Activated T-helper 1 cell treated with anti-CD3 and anti-CD28 coated beads, Interleukin-12 subunit alpha, Interleukin-12 subunit beta, Interleukin-2, Interleukin-4 antibody, amounts not matched to agents 30 ng/mL and 10 ng/mL and 1 ng/mL, durations not matched to agents 14 hours and 24 hours and 36 hours (primary cell): ENCODE data around the gene FOXC2. TPM values are rescaled to one million over a fixed set of nuclear protein-coding genes. Genes with fewer than 3 reads are reported as not detected.
"Not testable (repeated sequence)": the region's sequence is repeated elsewhere in the genome, so short reads cannot be mapped to it uniquely, and the experiment has no call there.

Experiments
- DNase-seq: peaks from one replicate; pipeline ENCODE4 v3.0.0; 2021; ENCODE audit warnings: low spot score
- H3K27ac Mint-ChIP-seq: one replicate; pipeline ENCODE4 v1.8.0; 2021; ENCODE audit warnings: mild to moderate bottlenecking, mixed read lengths
- H3K27me3 Mint-ChIP-seq: one replicate; pipeline ENCODE4 v1.8.0; 2022; ENCODE audit warnings: mild to moderate bottlenecking, moderate library complexity, mixed read lengths; ENCODE audit not compliant: insufficient read depth
- H3K36me3 Mint-ChIP-seq: one replicate; pipeline ENCODE4 v1.8.0; 2021; ENCODE audit warnings: low read depth, mixed read lengths
- H3K4me1 Mint-ChIP-seq: one replicate; pipeline ENCODE4 v1.8.0; 2021; ENCODE audit warnings: low read depth, mixed read lengths
- H3K4me3 Mint-ChIP-seq: one replicate; pipeline ENCODE4 v1.8.0; 2021; ENCODE audit warnings: mild to moderate bottlenecking, moderate library complexity, mixed read lengths
- H3K9me3 Mint-ChIP-seq: one replicate; pipeline ENCODE4 v1.8.0; 2021; ENCODE audit warnings: mixed read lengths
- intact Hi-C: fragments of 100-400 bp; cut with micrococcal nuclease; formaldehyde crosslinking; loops from one replicate; pipeline ENCODE4 v1.15.1; 2024
- total RNA-seq: library from RNA; stranded (reverse); gene quantifications from 2 replicates; pipeline ENCODE4 v1.2.3, GENCODE V29; 2022

FOXC2 gene
- total RNA-seq, 1 donor from 2014 or later, result not detected

DNA sequence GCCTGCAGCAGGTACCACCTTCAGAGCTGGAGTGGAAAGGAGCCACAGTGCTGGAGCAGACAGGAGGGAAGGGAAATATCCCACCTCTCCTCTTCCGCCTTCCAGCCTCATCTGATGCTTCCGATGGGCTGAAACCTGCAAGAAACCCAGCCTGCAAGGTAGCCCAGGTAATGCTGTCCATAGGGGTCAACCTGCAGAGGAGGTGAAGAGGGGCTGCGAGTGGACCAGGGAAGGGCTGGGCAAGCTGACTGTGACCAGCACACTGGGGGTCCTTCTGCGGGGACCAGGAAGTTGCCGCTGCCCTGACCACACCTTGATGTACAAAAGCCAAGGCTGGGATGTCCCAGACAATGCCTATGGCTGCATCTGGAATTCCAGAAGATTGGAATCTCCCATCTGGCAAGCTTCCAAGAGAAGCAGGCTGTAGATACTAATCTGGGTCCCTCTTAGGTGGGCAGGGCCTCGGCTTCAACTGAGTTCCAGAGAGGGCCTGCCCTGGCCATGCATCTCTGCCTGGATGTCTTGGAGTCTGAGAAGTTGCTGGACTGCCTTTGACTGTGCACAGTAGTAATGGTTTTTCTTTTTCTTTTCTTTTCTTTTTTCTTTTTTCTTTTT lies 17.5 kb downstream of the FOXC2 start:
- peaks cover 22% of the 10 kb centered on the region for H3K27me3 Mint-ChIP-seq
- no peaks in the 10 kb centered on the region for H3K9me3 Mint-ChIP-seq
- no peak overlapping the region for H3K4me3 Mint-ChIP-seq
- intact Hi-C loops, result no loop called here
- H3K27ac Mint-ChIP-seq, result no peak overlapping the region
- no peaks in the 10 kb centered on the region for H3K4me1 Mint-ChIP-seq
- DNase-seq, result no peak
- H3K36me3 Mint-ChIP-seq, result no peaks in the 10 kb centered on the region

DNA sequence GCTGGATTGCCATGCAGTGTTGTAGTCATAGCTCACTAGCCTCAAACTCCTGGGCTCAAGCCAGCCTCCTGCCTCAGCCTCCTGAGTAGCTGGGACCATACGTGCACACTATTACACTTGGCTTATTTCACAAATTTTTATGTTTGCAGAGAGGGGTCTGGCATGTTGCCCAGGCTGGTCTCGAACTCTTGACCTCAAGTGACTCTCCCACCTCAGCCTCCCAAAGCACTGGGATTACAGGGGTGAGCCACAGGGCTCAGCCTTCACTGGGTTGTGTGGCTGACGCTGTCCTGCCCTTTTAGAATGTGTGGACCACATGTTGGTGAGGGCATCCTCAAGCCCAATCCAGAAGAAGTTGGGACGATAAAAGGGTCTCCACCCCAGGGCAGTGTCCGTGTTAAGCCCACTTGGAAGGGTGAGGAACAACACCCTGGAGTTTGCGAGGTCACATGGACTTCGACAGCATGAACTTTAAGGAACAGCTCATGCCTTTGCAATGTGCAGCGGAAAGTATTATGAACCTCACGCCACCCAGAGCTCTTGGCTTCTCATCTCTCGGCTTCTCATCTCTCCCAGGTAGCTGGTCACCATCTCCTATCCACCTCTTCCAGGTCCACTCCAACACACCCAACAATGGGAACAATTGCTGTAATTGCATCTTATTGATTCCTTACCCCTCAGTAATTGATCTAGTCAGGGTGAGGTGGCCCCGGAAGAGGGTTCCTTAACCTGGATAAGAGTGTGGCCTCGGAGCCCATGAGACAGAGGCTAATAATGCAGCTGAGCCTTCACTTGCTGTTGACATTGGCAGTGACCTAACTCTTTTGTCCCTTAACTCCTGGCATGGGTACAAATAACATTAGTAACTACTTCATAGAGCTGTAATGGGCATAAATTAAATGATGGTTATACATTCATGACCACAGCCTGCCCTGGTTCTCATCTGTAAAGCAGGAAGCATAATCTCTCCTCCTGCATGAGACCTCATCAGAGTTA lies 18.4 kb downstream of the FOXC2 start:
- no peaks in the 10 kb centered on the region for H3K36me3 Mint-ChIP-seq
- no peaks in the 10 kb centered on the region for H3K4me1 Mint-ChIP-seq
- H3K27me3 Mint-ChIP-seq, result peaks cover 17% of the 10 kb centered on the region
- intact Hi-C loops, result no loop called here
- no peak overlapping the region for H3K27ac Mint-ChIP-seq
- no peaks in the 10 kb centered on the region for H3K9me3 Mint-ChIP-seq
- DNase-seq, result no peak
- no peak overlapping the region for H3K4me3 Mint-ChIP-seq

DNA sequence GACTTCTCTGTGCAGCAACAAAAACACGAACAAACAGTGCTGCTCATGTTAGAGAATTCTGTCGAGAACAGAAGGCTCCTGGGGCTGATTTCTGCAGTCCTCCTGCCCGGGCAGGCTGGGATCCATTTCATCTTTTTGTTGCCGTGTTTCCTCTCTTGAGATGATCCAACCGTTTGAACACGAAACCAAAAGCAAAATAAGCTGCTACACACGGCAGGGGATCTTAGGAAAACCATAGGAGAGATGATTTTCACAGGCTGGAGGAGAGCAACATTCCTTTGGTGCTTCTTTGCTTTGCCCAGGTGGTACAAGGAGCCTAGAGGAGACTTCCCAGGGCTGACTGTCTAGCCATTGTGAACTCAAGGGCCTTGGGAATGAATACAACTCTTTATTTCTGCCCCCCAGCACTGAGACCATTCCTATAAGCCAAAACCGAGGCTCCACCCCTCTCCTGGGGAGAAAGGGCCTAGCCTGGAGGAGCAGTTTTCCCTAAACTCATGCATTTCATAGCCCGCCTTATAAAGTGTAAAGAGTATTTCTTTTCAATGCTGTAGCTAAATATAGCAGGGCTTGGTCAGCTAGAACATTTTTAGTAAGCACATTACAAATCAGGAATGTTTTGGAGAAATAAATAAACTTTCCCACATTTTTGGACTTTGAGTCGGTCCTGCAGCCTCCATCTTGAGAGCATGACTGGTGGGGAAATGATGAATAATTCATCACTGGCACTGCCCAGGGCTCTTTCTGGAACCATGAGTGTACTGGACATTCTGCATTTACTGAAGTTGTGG lies 19.4 kb downstream of the FOXC2 start:
- DNase-seq, result no peak
- no peaks in the 10 kb centered on the region for H3K36me3 Mint-ChIP-seq

GRCh38 chr16:86587487-86587886 lies 20.9 kb downstream of the FOXC2 start:
- DNase-seq, result no peak
- intact Hi-C loops, result no loop called here
- H3K9me3 Mint-ChIP-seq, result no peaks in the 10 kb centered on the region
- H3K36me3 Mint-ChIP-seq, result no peaks in the 10 kb centered on the region
- H3K4me3 Mint-ChIP-seq, result no peak overlapping the region
- H3K27ac Mint-ChIP-seq, result no peak overlapping the region
- H3K27me3 Mint-ChIP-seq, result peaks cover 3% of the 10 kb centered on the region
- H3K4me1 Mint-ChIP-seq, result no peaks in the 10 kb centered on the region

More for the DNA sequence above, 19.4 kb downstream of the FOXC2 start:
- H3K27ac Mint-ChIP-seq, result no peak overlapping the region
- H3K4me1 Mint-ChIP-seq, result no peaks in the 10 kb centered on the region
- peaks cover 9% of the 10 kb centered on the region for H3K27me3 Mint-ChIP-seq
- no peaks in the 10 kb centered on the region for H3K9me3 Mint-ChIP-seq
- intact Hi-C loops, result no loop called here
- H3K4me3 Mint-ChIP-seq, result no peak overlapping the region

DNA sequence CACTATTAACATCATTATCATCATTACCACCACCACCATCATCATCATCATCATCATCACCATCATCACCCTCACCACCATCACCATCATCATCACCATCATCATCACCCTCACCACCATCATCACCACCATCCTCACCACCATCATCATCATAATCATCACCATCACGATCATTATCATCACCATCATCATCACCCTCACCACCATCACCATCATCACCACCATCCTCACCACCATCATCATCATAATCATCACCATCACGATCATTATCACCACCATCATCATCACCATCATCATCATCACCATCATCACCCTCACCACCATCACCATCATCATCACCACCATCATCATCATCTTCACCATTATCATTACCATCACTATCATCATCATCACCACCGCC lies 21.3 kb downstream of the FOXC2 start:
- H3K4me3 Mint-ChIP-seq, H3K27ac Mint-ChIP-seq, H3K36me3 Mint-ChIP-seq, H3K9me3 Mint-ChIP-seq, H3K4me1 Mint-ChIP-seq, H3K27me3 Mint-ChIP-seq, intact Hi-C loops, DNase-seq: not testable (repeated sequence)

GRCh38 chr16:86590501-86591144 lies 24.0 kb downstream of the FOXC2 start:
- intact Hi-C loops, result no loop called here
- no peak overlapping the region for H3K4me3 Mint-ChIP-seq
- H3K27ac Mint-ChIP-seq, result no peak overlapping the region
- DNase-seq, result no peak
- H3K9me3 Mint-ChIP-seq, result no peaks in the 10 kb centered on the region
- no peaks in the 10 kb centered on the region for H3K4me1 Mint-ChIP-seq
- H3K27me3 Mint-ChIP-seq, result peaks cover 15% of the 10 kb centered on the region
- H3K36me3 Mint-ChIP-seq, result no peaks in the 10 kb centered on the region

DNA sequence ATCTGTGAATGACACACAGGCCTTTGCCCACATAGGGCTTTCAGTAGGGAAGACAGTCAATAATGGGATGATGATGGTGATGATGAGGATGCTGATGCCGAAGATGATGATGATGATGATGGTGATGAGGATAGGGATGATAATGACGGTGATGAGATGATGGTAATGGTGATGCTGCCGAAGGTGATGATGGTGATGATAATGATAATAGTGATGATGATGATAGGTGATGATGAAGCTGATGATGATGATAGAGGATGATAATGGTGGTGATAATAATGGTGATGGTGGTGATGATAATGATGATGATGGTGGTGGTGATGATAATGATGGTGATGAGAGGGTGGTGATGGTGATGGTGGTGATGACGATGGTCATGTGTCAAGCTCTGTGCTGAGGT lies 24.6 kb downstream of the FOXC2 start:
- H3K4me3 Mint-ChIP-seq, result no peak overlapping the region
- H3K4me1 Mint-ChIP-seq, result no peaks in the 10 kb centered on the region
- no peaks in the 10 kb centered on the region for H3K36me3 Mint-ChIP-seq
- H3K9me3 Mint-ChIP-seq, result no peaks in the 10 kb centered on the region
- DNase-seq, result no peak
- H3K27me3 Mint-ChIP-seq, result peaks cover 15% of the 10 kb centered on the region
- H3K27ac Mint-ChIP-seq, result no peak overlapping the region
- intact Hi-C loops, result no loop called here

DNA sequence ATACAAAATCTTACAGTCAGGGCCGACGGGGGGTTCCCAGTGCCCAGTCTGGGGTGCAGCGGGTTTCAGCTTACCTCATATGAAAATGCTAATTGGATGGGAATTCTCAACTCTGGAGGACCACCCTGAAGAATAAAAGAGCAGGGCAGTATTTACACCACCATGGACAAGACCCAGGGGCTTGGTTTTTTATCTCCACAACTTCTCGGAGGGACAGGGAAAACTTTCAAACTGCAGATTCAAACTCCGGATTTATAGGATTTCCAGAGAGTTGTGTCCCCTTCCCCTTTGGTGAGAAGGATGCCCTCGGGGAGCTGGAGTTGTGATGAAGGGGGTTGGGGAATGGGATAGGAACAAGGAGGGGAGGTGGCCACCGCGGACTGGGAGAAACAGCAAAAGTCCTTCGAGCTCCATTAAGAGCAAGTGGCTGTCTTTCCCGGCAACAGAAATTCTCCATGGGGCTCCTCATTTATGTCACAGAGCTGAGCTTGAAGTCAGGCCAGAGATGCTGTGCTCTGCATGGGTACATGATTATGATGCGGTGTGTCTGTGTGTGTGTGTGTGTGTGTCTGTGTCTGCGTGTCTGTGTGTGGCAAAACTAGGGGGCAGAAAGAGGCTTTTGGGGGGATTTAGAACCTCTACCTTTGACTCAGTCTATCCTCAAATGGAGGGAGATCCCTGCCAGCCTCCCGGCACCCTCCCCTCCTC lies 27.4 kb downstream of the FOXC2 start:
- Mint-ChIP-seq H3K4me3 (no peak overlapping the region), H3K9me3 (no peaks in the 10 kb centered on the region), H3K36me3 (no peaks in the 10 kb centered on the region), H3K27ac (no peak overlapping the region), H3K4me1 (no peaks in the 10 kb centered on the region), H3K27me3 (peaks cover 21% of the 10 kb centered on the region)
- intact Hi-C loops, result no loop called here
- no peak for DNase-seq

DNA sequence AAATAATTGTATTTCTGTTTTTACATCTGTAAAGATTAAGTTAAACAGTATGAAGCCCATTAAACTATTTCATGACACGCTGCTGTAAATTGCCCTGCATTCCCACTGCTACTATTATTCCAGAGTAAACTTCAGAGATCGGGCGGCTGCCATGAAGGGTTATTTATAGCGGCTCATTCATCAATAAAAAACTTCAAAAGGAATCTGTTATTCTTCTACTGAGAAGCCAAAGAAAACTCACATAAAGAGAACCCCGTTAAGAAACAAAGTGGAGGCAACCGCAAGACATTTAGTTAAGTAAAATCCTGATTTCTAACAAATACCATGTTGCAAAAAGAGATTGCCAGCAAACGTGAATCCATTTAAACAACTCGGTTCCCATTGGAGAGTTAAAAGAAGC lies 28.1 kb downstream of the FOXC2 start:
- no peak overlapping the region for H3K4me3 Mint-ChIP-seq
- intact Hi-C loops, result no loop called here
- no peaks in the 10 kb centered on the region for H3K36me3 Mint-ChIP-seq
- peaks cover 24% of the 10 kb centered on the region for H3K27me3 Mint-ChIP-seq
- no peaks in the 10 kb centered on the region for H3K9me3 Mint-ChIP-seq
- H3K4me1 Mint-ChIP-seq, result no peaks in the 10 kb centered on the region
- no peak overlapping the region for H3K27ac Mint-ChIP-seq
- DNase-seq, result no peak

DNA sequence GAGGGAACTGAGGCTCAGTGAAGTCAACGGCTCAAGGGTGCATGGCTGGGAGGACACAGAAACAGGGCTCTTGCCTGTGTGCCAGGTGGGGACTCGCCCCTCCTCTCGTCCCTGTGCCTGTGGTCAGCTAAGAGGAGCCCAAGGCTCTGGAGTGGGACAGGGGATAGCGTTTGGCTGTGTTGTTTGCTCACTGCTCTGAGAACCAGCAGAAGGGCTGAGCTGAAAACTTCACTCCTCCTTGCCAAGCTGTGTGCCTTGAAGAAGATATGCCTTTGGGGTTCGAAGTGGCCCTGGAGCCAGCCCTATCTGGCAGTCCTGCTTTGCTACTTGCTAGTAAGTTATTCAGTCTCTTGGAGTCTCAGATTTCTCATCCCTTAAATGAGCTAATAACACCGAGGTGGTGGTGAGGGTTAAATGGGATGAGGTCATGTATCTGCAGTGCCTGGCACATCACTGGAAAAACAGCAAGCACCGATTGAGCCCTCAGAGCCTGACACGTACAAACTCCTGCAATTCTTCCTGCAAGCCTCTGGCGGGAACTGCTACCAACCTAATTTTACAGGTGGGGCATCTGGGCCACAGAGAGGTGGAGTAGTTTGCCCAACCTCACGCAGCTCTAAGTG lies 29.5 kb downstream of the FOXC2 start:
- intact Hi-C loops, result no loop called here
- H3K9me3 Mint-ChIP-seq, result no peaks in the 10 kb centered on the region
- no peak for DNase-seq
- no peak overlapping the region for H3K4me3 Mint-ChIP-seq
- H3K27me3 Mint-ChIP-seq, result peaks cover 30% of the 10 kb centered on the region
- H3K36me3 Mint-ChIP-seq, result no peaks in the 10 kb centered on the region
- no peaks in the 10 kb centered on the region for H3K4me1 Mint-ChIP-seq
- no peak overlapping the region for H3K27ac Mint-ChIP-seq

- Mint-ChIP-seq H3K9me3 (no peaks in the 10 kb centered on the region), H3K4me3 (no peak overlapping the region), H3K4me1 (no peaks in the 10 kb centered on the region), H3K27ac (no peak overlapping the region), H3K27me3 (peaks cover 30% of the 10 kb centered on the region), H3K36me3 (no peaks in the 10 kb centered on the region)
- no peak for DNase-seq
- intact Hi-C loops, result no loop called here
Measured at GRCh38 chr16:86597126-86597879, 30.7 kb downstream of the FOXC2 start.
